Right atrium auricular region (tissue), 2 donors: ENCODE results near the gene POLR2L. TPM values are rescaled to one million over a fixed set of nuclear protein-coding genes. Genes with fewer than 3 reads are reported as not detected.
A peak's percentile ranks its signal among the peaks of the same experiment; 100 is the strongest.

Source experiments
- DNase-seq: peaks from one replicate; pipeline ENCODE4 v3.0.0-alpha.2; 2019; ENCODE audit warnings: low spot score
- H3K27ac ChIP-seq, 2 donors: fragments of 200-600 bp; sonication (generic); 1 replicate in 1 of 2; 2 replicates in 1 of 2; pipeline ENCODE4 v1.5.1; 2016 to 2019
- H3K27me3 ChIP-seq, 2 donors: fragments of 200-600 bp; sonication (generic); one replicate each; pipeline versions ENCODE4 v1.5.1 to v1.6.0; 2017 to 2019
- H3K36me3 ChIP-seq: fragments of 200-600 bp; sonication (generic); one replicate; pipeline ENCODE4 v1.5.1; 2016
- H3K4me1 ChIP-seq, 2 donors: fragments of 200-600 bp; sonication (generic); one replicate each; pipeline versions ENCODE4 v1.5.1 to v1.6.0; 2017 to 2019
- H3K4me3 ChIP-seq, 2 donors: fragments of 200-600 bp; sonication (generic); 1 replicate in 1 of 2; 2 replicates in 1 of 2; pipeline ENCODE4 v1.5.1; 2017 to 2019; ENCODE audit warnings: mild to moderate bottlenecking in 1 of 2, moderate library complexity in 1 of 2
- H3K9me3 ChIP-seq, 2 donors: fragments of 200-600 bp; sonication (generic); one replicate each; pipeline ENCODE4 v1.5.1; 2019
- total RNA-seq, 2 donors: library from RNA; depleted of rRNA; stranded (reverse); fragments of >200 nt; gene quantifications; one replicate each; pipeline ENCODE4 v1.1.0, GENCODE V29; 2016
- TF ChIP-seq, protein P1 (sequence below), 2 donors: fragments of 200-600 bp; sonication (generic); IDR thresholded peaks; one replicate each; pipeline ENCODE4 v1.5.1; 2019; ENCODE audit warnings: antibody characterized with exemption in 2 of 2

Gene POLR2L
- total RNA-seq, 2 donors from 2014 or later, result 54.5 to 132 TPM

DNA sequence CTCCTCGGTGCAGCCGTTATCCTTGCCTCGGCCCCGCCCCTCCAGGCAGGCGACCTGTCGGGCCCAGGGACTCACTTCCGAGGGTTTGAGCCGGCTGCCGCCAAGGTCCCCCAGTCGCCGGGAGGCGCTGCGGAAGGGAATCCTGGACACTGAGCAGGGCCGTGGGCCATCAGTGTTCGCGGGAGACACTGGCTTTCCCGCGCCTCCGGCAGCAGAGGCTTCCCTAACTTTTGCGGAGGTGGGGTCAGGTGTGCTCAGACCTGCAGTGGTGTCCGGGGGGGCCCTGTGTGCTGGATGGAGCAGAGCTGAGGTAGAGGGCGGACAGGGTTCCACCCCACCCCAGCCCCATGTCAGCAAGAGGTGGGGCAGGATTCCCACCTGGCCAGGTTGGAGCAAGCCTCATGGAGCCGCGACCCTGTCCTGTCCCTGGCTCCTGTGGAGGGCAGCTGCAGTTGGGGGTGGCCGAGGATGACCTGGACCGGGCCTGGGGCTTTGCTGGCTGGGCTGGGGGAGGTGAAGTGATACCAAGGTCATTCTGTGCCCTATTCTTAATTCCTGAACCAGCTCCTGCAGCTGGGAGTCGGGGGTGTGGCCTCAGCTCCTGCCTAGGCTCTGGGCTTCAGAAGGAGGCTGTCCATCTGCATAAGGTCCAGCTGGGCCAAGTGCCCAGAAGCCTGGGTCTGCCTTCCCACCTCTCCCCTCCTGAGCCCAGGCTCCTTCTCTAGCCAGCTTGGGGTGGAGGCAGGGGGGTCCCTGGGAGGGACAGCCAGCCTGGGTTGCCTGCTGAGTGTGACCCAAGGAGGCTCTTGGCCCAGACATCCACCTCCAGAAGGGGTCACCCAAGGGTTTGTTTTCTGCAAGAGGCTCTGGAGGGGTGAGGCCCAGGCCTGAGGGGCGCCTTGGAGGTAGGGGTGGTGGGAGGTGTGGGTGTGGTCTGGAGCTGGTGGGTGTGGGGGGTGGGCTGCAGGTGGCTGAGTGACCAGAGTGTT is 8.7 kb upstream of the POLR2L start:
- H3K4me1 ChIP-seq, result peaks cover 0 to 60% of the 10 kb centered on the region in 2 donors
- TF ChIP-seq, protein P1, sequence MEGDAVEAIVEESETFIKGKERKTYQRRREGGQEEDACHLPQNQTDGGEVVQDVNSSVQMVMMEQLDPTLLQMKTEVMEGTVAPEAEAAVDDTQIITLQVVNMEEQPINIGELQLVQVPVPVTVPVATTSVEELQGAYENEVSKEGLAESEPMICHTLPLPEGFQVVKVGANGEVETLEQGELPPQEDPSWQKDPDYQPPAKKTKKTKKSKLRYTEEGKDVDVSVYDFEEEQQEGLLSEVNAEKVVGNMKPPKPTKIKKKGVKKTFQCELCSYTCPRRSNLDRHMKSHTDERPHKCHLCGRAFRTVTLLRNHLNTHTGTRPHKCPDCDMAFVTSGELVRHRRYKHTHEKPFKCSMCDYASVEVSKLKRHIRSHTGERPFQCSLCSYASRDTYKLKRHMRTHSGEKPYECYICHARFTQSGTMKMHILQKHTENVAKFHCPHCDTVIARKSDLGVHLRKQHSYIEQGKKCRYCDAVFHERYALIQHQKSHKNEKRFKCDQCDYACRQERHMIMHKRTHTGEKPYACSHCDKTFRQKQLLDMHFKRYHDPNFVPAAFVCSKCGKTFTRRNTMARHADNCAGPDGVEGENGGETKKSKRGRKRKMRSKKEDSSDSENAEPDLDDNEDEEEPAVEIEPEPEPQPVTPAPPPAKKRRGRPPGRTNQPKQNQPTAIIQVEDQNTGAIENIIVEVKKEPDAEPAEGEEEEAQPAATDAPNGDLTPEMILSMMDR (IDR thresholded peaks at IDR 0.05), result no peak
- H3K27me3 ChIP-seq, result no peaks in the 10 kb centered on the region
- no peaks in the 10 kb centered on the region for H3K9me3 ChIP-seq
- H3K36me3 ChIP-seq, result no peaks in the 10 kb centered on the region
- H3K4me3 ChIP-seq, result no peak overlapping the region
- DNase-seq, result no peak
- H3K27ac ChIP-seq, result no peak overlapping the region

DNA sequence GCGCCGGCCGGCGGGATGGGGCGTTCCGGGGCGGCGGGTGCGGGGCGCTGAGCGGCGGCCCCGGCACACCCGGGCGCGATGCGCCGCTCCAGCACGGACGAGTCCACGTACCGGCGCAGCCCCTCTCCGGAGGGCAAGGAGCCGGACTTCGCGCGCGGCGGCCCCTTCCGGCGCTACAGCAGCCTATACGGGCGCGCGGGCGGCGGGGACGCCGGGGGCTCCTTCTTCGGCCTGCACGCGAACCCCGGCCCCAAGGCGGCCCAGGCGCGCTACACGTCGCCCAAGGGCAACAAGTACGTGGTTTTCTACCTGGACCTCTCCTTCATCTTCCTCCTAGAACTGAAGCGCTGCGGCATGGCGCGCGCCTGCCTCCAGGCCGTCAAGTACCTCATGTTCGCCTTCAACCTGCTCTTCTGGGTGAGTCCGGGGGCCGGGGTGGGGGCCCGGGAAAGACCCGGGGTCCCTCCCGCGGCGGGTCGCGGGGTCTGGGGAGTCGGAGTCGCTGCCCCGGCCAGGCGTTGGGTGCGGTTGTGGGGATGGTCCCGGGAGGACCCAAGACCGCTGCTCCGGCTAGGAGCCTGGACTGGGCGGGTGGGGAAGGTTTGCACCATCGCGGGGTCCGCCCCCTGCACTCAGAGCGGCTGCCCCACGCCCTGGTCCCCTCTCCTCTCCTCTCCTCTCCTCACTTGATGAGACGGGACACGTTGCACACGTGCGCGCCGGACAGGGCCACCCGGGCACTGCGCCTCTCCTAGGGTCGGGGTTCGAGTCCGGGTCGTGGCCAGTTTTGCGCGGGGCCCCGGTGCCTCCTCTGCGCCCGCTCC is 7.8 kb upstream of the POLR2L start:
- Histone ChIP-seq H3K4me3 (peak overlapping the region; percentile 29 to 58), H3K27ac (no peak overlapping the region), H3K36me3 (no peaks in the 10 kb centered on the region), H3K4me1 (peaks cover 0 to 63% of the 10 kb centered on the region in 2 donors), H3K9me3 (no peaks in the 10 kb centered on the region), H3K27me3 (no peaks in the 10 kb centered on the region)
- TF ChIP-seq, protein P1 (IDR thresholded peaks at IDR 0.05), result no peak
- DNase-seq, result no peak

DNA sequence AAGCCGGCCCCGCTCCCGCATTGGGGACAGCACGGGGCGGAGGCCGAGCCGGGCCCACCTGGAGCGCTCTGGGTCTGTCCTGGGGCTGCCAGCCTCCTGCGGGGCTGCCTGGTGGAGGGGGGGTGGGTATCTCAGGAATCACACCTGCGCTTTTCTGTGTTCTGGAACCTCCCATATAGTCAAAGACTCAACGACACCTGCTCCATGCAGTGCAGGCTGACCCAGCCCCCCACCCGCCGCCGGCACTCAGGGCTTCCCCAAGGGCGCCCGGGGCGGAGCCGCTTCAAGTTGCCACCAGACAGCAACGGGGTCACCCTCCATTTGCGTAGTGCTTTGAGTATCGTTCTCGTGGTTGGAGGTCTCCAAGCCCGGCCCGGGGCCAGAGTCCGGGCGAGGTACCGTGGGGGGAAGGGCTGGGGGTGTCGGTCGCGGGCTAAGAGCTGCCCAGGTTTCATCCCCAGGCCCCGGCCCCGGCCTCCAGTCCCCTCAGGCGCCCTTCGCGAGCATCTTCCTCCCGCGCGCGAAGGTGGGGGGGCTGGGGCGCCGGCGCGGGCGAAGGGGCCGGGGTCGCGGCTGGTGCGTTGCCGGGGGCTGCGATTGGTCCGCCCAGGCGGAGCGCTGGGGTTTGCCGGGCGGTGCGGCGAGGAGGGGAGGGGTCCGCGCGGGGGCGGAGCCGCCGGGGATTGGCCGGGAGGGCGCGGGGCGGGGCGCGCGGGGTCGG is 6.9 kb upstream of the POLR2L start:
- DNase-seq, result no peak
- H3K4me1 ChIP-seq, result peaks cover 0 to 72% of the 10 kb centered on the region in 2 donors
- TF ChIP-seq, protein P1 (IDR thresholded peaks at IDR 0.05), result no peak
- no peaks in the 10 kb centered on the region for H3K36me3 ChIP-seq
- peak overlapping the region; percentile 29 to 58 for H3K4me3 ChIP-seq
- no peaks in the 10 kb centered on the region for H3K9me3 ChIP-seq
- H3K27me3 ChIP-seq, result no peaks in the 10 kb centered on the region
- H3K27ac ChIP-seq, result peak overlapping the region in 1 of 2 donors; percentile 42

DNA sequence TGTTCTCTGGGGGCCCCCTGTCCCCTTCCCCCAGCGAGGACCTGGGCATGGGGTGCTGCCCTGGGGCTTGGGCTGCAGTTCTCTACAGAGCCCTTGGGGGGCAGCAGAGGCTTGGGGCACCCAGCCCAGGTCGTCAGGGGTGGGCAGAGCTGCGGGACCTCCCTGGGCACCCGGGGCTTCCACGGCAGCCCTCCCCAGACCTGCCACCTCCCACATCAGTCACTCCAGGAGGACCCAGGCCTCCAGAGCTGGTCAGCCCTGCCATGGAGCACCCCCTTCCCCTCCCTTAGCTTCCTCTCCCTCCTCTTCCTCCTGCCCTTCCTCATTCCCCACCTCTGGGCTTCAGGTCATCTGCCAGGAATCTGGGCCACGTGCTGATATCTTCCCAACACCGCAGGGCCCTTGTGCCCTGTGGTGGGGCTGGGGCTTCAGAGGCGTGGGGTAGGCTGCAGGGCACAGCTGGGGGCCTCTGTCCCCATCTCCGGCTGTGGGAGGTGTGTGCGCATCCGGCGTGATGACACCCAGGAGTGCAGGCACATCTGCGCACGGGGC is 6.1 kb upstream of the POLR2L start:
- Histone ChIP-seq H3K9me3 (no peaks in the 10 kb centered on the region), H3K27me3 (no peaks in the 10 kb centered on the region), H3K36me3 (no peaks in the 10 kb centered on the region), H3K4me3 (no peak overlapping the region), H3K4me1 (peaks cover 0 to 81% of the 10 kb centered on the region in 2 donors), H3K27ac (no peak overlapping the region)
- TF ChIP-seq, protein P1 (IDR thresholded peaks at IDR 0.05), result peak; percentile 89 to 95
- no peak for DNase-seq

DNA sequence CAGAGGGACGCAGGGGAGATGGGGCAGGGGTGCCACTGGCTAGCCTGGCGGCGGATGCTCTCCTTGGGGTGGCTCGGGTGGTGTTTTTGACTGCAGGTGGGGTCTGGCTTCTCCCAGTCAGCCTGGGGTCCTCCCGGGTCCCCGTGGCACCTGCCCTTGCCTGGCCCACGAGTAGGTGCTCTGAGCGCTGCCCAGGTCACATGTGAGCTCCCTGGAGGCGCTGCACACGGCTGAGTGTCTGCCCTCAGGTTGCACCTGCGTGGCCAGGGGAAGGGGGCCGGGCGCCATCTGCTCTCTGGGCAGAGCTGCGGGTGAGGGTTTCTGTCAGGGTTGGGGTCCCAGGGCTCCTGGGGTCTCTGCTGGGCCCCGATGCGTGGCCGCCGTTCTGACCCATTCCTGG is 5.5 kb upstream of the POLR2L start:
- H3K4me1 ChIP-seq, result peaks cover 0 to 83% of the 10 kb centered on the region in 2 donors
- no peaks in the 10 kb centered on the region for H3K27me3 ChIP-seq
- no peak overlapping the region for H3K27ac ChIP-seq
- TF ChIP-seq, protein P1 (IDR thresholded peaks at IDR 0.05), result no peak
- H3K9me3 ChIP-seq, result no peaks in the 10 kb centered on the region
- H3K4me3 ChIP-seq, result no peak overlapping the region
- DNase-seq, result no peak
- H3K36me3 ChIP-seq, result no peaks in the 10 kb centered on the region
